Neural cell (in vitro differentiated cells): Measurements from ENCODE around the gene TLE1.

ENCODE experiments used
- CTCF ChIP-seq: fragments of 450-650 bp; IDR thresholded peaks from 2 replicates; pipeline ENCODE4 v1.5.1; 2014; ENCODE audit warnings: antibody characterized with exemption, mild to moderate bottlenecking, moderate library complexity; ENCODE audit not compliant: poor library complexity, severe bottlenecking
- EP300 ChIP-seq: fragments of 450-650 bp; conservative IDR thresholded peaks from 2 replicates; pipeline ENCODE4 v1.6.1; 2014; ENCODE audit warnings: antibody characterized with exemption, mild to moderate bottlenecking, moderate library complexity; ENCODE audit not compliant: poor library complexity, severe bottlenecking
- MXI1 ChIP-seq: fragments of 450-650 bp; conservative IDR thresholded peaks from 2 replicates; pipeline ENCODE4 v1.6.1; 2014; ENCODE audit warnings: antibody characterized with exemption, mild to moderate bottlenecking; ENCODE audit not compliant: poor library complexity, severe bottlenecking
- POLR2AphosphoS5 ChIP-seq: IDR thresholded peaks from 2 replicates; pipeline ENCODE4 v1.6.1; 2012
- RAD21 ChIP-seq: fragments of 450-650 bp; conservative IDR thresholded peaks from 2 replicates; pipeline ENCODE4 v1.6.1; 2014; ENCODE audit warnings: antibody characterized with exemption, mild to moderate bottlenecking, moderate library complexity
- SMC3 ChIP-seq: fragments of 450-650 bp; conservative IDR thresholded peaks from 2 replicates; pipeline ENCODE4 v1.6.1; 2014; ENCODE audit warnings: antibody characterized with exemption, mild to moderate bottlenecking, moderate library complexity; ENCODE audit not compliant: poor library complexity
- TAF1 ChIP-seq: IDR thresholded peaks from 2 replicates; pipeline ENCODE4 v1.6.1; 2012; ENCODE audit warnings: low read depth

- no peak for TF ChIP-seq CTCF
- no peak for TF ChIP-seq SMC3
- no peak for TF ChIP-seq POLR2AphosphoS5
- TF ChIP-seq RAD21 = no peak
- TF ChIP-seq MXI1 = no peak
- no peak for TF ChIP-seq EP300
- TF ChIP-seq TAF1 = no peak
Observed at GRCh38 chr9:81610740-81611107, 78.6 kb downstream of the TLE1 start.
